ENCODE data around the gene PANX1. TPM values are rescaled to one million over a fixed set of nuclear protein-coding genes. Genes with fewer than 3 reads are reported as not detected.

The PANX1 gene
- total RNA-seq, 1 experiment from 2014 or later: 59.3 TPM

DNA sequence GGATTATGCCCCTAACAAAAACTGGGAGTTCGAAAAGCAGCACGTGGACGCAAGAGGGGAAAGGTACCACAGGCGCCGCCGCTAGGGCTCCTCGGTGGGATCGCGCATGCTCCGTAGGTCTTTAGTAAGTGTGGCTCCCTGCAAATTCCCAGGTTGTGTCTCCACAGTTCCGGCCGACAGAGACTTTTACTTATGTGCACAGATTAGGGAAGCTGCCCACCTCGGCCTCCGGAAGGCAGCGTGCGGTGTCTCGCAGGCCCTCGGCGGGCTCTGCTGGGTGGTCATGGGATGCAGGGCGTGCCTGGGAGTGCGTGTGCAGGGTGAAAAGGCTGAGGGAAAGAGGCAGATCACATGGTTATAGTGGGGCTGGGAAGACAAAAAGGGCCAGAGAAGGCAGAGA lies 39.7 kb upstream of the PANX1 start:
- DNase-seq (ENCODE audit: low read depth, low spot score): no peak
- intact Hi-C loops (cut with micrococcal nuclease; ENCODE audit: unreplicated experiment) (no loop called here), in situ Hi-C loops (cut with HindIII; ENCODE audit: low pct_unique_long_range_greater_than_20kb, low sequenced_read_pairs) (no loop called here)
- ChIA-PET CTCF (no interaction called here), POLR2A (no interaction called here)
- Histone ChIP-seq H3K4me1 (ENCODE audit: control insufficient read depth, insufficient read depth, low read length) (no peaks in the 10 kb centered on the region), H3K9me3 (ENCODE audit: control insufficient read depth, insufficient read depth, low read depth, low read length) (no peaks in the 10 kb centered on the region), H3K36me3 (ENCODE audit: control insufficient read depth, insufficient read depth, low read length) (no peaks in the 10 kb centered on the region), H3K4me3 (ENCODE audit: low read depth in 2 of 2, low read length in 2 of 2) (no peak overlapping the region), H3K27me3 (ENCODE audit: control insufficient read depth, insufficient read depth, low read length) (peaks cover 7% of the 10 kb centered on the region; the same call in 1 of the 2 replicates), H3K27ac (ENCODE audit: low read length) (no peak overlapping the region)
- TF ChIP-seq POLR2AphosphoS5 (IDR thresholded peaks at IDR 0.05; ENCODE audit: low read depth, low read length): no peak
- no peak for TF ChIP-seq SIN3A (IDR thresholded peaks at IDR 0.05; ENCODE audit: borderline replicate concordance, insufficient read depth, low read depth, low read length)
- no peak for TF ChIP-seq TCF7L2 (IDR thresholded peaks at IDR 0.05; ENCODE audit: low read depth, low read length)
- TF ChIP-seq, protein P1, sequence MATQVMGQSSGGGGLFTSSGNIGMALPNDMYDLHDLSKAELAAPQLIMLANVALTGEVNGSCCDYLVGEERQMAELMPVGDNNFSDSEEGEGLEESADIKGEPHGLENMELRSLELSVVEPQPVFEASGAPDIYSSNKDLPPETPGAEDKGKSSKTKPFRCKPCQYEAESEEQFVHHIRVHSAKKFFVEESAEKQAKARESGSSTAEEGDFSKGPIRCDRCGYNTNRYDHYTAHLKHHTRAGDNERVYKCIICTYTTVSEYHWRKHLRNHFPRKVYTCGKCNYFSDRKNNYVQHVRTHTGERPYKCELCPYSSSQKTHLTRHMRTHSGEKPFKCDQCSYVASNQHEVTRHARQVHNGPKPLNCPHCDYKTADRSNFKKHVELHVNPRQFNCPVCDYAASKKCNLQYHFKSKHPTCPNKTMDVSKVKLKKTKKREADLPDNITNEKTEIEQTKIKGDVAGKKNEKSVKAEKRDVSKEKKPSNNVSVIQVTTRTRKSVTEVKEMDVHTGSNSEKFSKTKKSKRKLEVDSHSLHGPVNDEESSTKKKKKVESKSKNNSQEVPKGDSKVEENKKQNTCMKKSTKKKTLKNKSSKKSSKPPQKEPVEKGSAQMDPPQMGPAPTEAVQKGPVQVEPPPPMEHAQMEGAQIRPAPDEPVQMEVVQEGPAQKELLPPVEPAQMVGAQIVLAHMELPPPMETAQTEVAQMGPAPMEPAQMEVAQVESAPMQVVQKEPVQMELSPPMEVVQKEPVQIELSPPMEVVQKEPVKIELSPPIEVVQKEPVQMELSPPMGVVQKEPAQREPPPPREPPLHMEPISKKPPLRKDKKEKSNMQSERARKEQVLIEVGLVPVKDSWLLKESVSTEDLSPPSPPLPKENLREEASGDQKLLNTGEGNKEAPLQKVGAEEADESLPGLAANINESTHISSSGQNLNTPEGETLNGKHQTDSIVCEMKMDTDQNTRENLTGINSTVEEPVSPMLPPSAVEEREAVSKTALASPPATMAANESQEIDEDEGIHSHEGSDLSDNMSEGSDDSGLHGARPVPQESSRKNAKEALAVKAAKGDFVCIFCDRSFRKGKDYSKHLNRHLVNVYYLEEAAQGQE (IDR thresholded peaks at IDR 0.05; ENCODE audit: insufficient read depth in 1 of 2, low read depth in 2 of 2, low read length in 1 of 2): no peak
- ATAC-seq: no peak
- no TSS peak for BruUV-seq (replicated peaks)

DNA sequence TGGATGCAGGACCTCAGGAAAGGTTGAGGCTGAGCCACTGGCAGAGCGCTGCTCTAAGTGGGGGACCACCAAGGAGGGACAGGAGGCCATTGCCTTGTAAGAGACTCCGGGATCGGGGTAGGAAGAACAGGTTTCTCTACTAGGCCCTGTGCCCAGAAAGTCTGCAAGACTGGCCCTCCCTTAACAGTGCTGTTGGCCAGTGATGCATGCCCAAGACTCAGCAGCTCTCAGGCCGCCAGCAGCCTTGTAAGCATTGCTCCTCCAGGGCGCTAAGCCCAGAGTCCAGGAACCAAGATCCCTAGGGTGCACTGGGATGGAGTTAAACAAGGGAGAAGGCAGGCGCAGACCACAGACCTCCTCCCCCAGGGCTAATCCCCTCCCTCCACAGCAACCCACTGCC lies 39.3 kb upstream of the PANX1 start:
- Histone ChIP-seq H3K27me3 (ENCODE audit: control insufficient read depth, insufficient read depth, low read length) (peaks cover 7% of the 10 kb centered on the region; the same call in 1 of the 2 replicates), H3K4me3 (ENCODE audit: low read depth in 2 of 2, low read length in 2 of 2) (no peak overlapping the region), H3K36me3 (ENCODE audit: control insufficient read depth, insufficient read depth, low read length) (no peaks in the 10 kb centered on the region), H3K4me1 (ENCODE audit: control insufficient read depth, insufficient read depth, low read length) (no peaks in the 10 kb centered on the region), H3K9me3 (ENCODE audit: control insufficient read depth, insufficient read depth, low read depth, low read length) (no peaks in the 10 kb centered on the region), H3K27ac (ENCODE audit: low read length) (no peak overlapping the region)
- DNase-seq (ENCODE audit: low read depth, low spot score): no peak
- TF ChIP-seq, protein P2, sequence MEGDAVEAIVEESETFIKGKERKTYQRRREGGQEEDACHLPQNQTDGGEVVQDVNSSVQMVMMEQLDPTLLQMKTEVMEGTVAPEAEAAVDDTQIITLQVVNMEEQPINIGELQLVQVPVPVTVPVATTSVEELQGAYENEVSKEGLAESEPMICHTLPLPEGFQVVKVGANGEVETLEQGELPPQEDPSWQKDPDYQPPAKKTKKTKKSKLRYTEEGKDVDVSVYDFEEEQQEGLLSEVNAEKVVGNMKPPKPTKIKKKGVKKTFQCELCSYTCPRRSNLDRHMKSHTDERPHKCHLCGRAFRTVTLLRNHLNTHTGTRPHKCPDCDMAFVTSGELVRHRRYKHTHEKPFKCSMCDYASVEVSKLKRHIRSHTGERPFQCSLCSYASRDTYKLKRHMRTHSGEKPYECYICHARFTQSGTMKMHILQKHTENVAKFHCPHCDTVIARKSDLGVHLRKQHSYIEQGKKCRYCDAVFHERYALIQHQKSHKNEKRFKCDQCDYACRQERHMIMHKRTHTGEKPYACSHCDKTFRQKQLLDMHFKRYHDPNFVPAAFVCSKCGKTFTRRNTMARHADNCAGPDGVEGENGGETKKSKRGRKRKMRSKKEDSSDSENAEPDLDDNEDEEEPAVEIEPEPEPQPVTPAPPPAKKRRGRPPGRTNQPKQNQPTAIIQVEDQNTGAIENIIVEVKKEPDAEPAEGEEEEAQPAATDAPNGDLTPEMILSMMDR (IDR thresholded peaks at IDR 0.05): no peak
- no peak for TF ChIP-seq TCF7L2 (IDR thresholded peaks at IDR 0.05; ENCODE audit: low read depth, low read length)
- TF ChIP-seq, protein P1 (IDR thresholded peaks at IDR 0.05; ENCODE audit: insufficient read depth in 1 of 2, low read depth in 2 of 2, low read length in 1 of 2): no peak
- no peak for TF ChIP-seq POLR2AphosphoS5 (IDR thresholded peaks at IDR 0.05; ENCODE audit: low read depth, low read length)
- no peak for TF ChIP-seq SIN3A (IDR thresholded peaks at IDR 0.05; ENCODE audit: borderline replicate concordance, insufficient read depth, low read depth, low read length)
- intact Hi-C loops (cut with micrococcal nuclease; ENCODE audit: unreplicated experiment): no loop called here
- BruUV-seq (replicated peaks): no TSS peak
- POLR2A ChIA-PET: no interaction called here
- no peak; the same call in 1 of the 2 replicates for ATAC-seq
- CTCF ChIA-PET: no interaction called here
- in situ Hi-C loops (cut with HindIII; ENCODE audit: low pct_unique_long_range_greater_than_20kb, low sequenced_read_pairs): no loop called here
